Endothelial cell of umbilical vein (primary cell): Measurements from ENCODE around the gene KCNJ2. TPM values are rescaled to one million over a fixed set of nuclear protein-coding genes. Genes with fewer than 3 reads are reported as not detected.

ENCODE experiments used
- Bru-seq: library from RNA; stranded (reverse); fragments of 400-500 nt; gene quantifications from one replicate; lab custom pipeline; 2021; lab: Mats Ljungman, UMichigan
- BruChase-seq, 2 experiments: library from RNA; stranded (reverse); fragments of 400-500 nt; gene quantifications; one replicate each; lab custom pipeline; 2021; lab: Mats Ljungman, UMichigan
- BruUV-seq: library from RNA; stranded (reverse); fragments of 400-500 nt; replicated peaks from 2 replicates; lab custom pipeline; 2021; lab: Mats Ljungman, UMichigan
- CTCF ChIA-PET: fragments of 300-600, 350-600 bp; sonication (Branson Sonifier 250); formaldehyde crosslinking; loops from one replicate; lab custom pipeline; 2021; ENCODE audit warnings: antibody characterized with exemption, inconsistent platforms; lab: Charles Lee
- POLR2A ChIA-PET: fragments of 300-600, 350-600 bp; sonication (Branson Sonifier 250); formaldehyde crosslinking; loops from one replicate; lab custom pipeline; 2021; ENCODE audit warnings: antibody characterized with exemption, inconsistent platforms; lab: Charles Lee
- DNase-seq: peaks from one replicate; pipeline ENCODE4 v3.0.0-alpha.2; 2011; ENCODE audit warnings: low read depth, low spot score
- FAIRE-seq: peaks from 2 replicates; lab custom pipeline; 2011; peaks lifted over from hg19 to GRCh38; lab: Jason Lieb, UNC
- H2AFZ ChIP-seq: 2 replicates; pipeline ENCODE4 v1.6.0; 2012; ENCODE audit warnings: low read depth, low read length, control low read depth, inconsistent platforms
- H3K27ac ChIP-seq: 2 replicates; pipeline ENCODE4 v1.5.1; 2011; ENCODE audit warnings: low read depth, mild to moderate bottlenecking, control low read depth, low read length, moderate library complexity; ENCODE audit not compliant: insufficient read depth
- H3K27me3 ChIP-seq, 2 experiments: 2 replicates each; pipeline versions ENCODE4 v1.6.0 to v1.6.1; 2011; ENCODE audit warnings: low read length in 2 of 2, mixed read lengths in 1 of 2; ENCODE audit not compliant: control insufficient read depth in 2 of 2, insufficient read depth in 2 of 2
- H3K36me3 ChIP-seq, 2 experiments: 2 replicates in 1 of 2; 3 replicates in 1 of 2; pipeline ENCODE4 v1.5.1; 2011; ENCODE audit warnings: low read length in 2 of 2, mild to moderate bottlenecking in 1 of 2, moderate library complexity in 1 of 2; ENCODE audit not compliant: control insufficient read depth in 2 of 2, insufficient read depth in 2 of 2; ENCODE audit errors: extremely low read depth in 1 of 2
- H3K4me1 ChIP-seq: 3 replicates; pipeline ENCODE4 v1.5.1; 2011; ENCODE audit warnings: mild to moderate bottlenecking, low read length; ENCODE audit not compliant: control insufficient read depth, insufficient read depth; ENCODE audit errors: extremely low read depth
- H3K4me2 ChIP-seq: 2 replicates; pipeline ENCODE4 v1.6.1; 2011; ENCODE audit warnings: low read length, control low read depth, mixed read lengths; ENCODE audit not compliant: insufficient read depth
- H3K4me3 ChIP-seq, 3 experiments: fragments of 200-600 bp in 1 of 3; sonication (generic), shearing (Covaris generic) in 1 of 3; replicated peaks in 1 of 3; 2 replicates each; pipeline ENCODE4 v1.5.1; 2011 to 2016; ENCODE audit warnings: control low read depth in 3 of 3, low read length in 3 of 3, mild to moderate bottlenecking in 2 of 3, inconsistent platforms in 1 of 3, low read depth in 1 of 3, moderate library complexity in 1 of 3; ENCODE audit not compliant: insufficient read depth in 1 of 3
- H3K79me2 ChIP-seq: 2 replicates; pipeline ENCODE4 v1.6.0; 2012; ENCODE audit warnings: low read length, inconsistent platforms; ENCODE audit not compliant: control insufficient read depth, insufficient read depth
- H3K9ac ChIP-seq: replicated peaks from 2 replicates; pipeline ENCODE3; 2011; ENCODE audit warnings: low read length, control low read depth; ENCODE audit not compliant: insufficient read depth; ENCODE audit errors: extremely low read depth
- H3K9me1 ChIP-seq: replicated peaks from 3 replicates; pipeline ENCODE4 v1.6.0; 2011; ENCODE audit warnings: mild to moderate bottlenecking, low read length; ENCODE audit not compliant: control insufficient read depth, insufficient read depth; ENCODE audit errors: extremely low read depth
- H3K9me3 ChIP-seq: replicated peaks from 2 replicates; pipeline ENCODE4 v1.5.1; 2012; ENCODE audit warnings: low read length, inconsistent platforms; ENCODE audit not compliant: control insufficient read depth, insufficient read depth
- H4K20me1 ChIP-seq: replicated peaks from 2 replicates; pipeline ENCODE3; 2011; ENCODE audit warnings: mild to moderate bottlenecking, low read length; ENCODE audit not compliant: control insufficient read depth, insufficient read depth; ENCODE audit errors: extremely low read depth
- FOS ChIP-seq: IDR thresholded peaks from 2 replicates; pipeline ENCODE4 v1.6.1; 2011; ENCODE audit warnings: mild to moderate bottlenecking, low read length, moderate library complexity, borderline replicate concordance; ENCODE audit not compliant: insufficient read depth
- GATA2 ChIP-seq: IDR thresholded peaks from 2 replicates; pipeline ENCODE4 v1.7.0; 2011; ENCODE audit warnings: low read depth, mild to moderate bottlenecking, moderate library complexity, mixed read lengths, low read length; ENCODE audit not compliant: insufficient read length, insufficient read depth
- JUN ChIP-seq: IDR thresholded peaks from 2 replicates; pipeline ENCODE4 v1.6.1; 2011; ENCODE audit warnings: borderline replicate concordance, low read depth; ENCODE audit not compliant: insufficient read length, insufficient read depth
- POLR2A ChIP-seq: IDR thresholded peaks from 2 replicates; pipeline ENCODE4 v1.6.1; 2012; ENCODE audit warnings: low read depth, mild to moderate bottlenecking, control low read depth, low read length
- POLR2AphosphoS5 ChIP-seq: IDR thresholded peaks from 2 replicates; pipeline ENCODE4 v1.6.1; 2012; ENCODE audit warnings: low read depth, mild to moderate bottlenecking, control low read depth, low read length, moderate library complexity; ENCODE audit not compliant: insufficient read depth
- dilution Hi-C: fragments of 300-500 bp; cut with MboI; formaldehyde crosslinking; loops from one replicate; pipeline ENCODE4 v1.15.0; 2019; ENCODE audit warnings: low sequenced_read_pairs; ENCODE audit not compliant: extremely low pct_ligation_motif_present
- intact Hi-C: fragments of 100-400 bp; cut with micrococcal nuclease; formaldehyde crosslinking; loops from one replicate; pipeline ENCODE4 v1.10.0; 2022
- long read RNA-seq: library from polyadenylated mRNA; stranded (forward); transcript quantifications from one replicate; pipeline ENCODE4 v2.0.0, GENCODE V29; 2021
- polyA minus RNA-seq, 3 experiments: library from RNA; depleted of rRNA, polyadenylated mRNA; stranded (reverse); fragments of >200 nt; gene quantifications; 1 replicate in 1 of 3; 2 replicates in 2 of 3; pipeline ENCODE4 v1.2.3, GENCODE V29; 2011
- polyA plus RNA-seq, 4 experiments: library from polyadenylated mRNA; depleted of rRNA in 3 of 4; stranded (reverse) in 3 of 4; unstranded in 1 of 4; fragments of >200 nt; gene quantifications; 2 replicates each; pipeline versions ENCODE4 v1.2.1 to v1.2.3, GENCODE V29; 2011 to 2012; ENCODE audit warnings: missing spikeins in 1 of 4
- total RNA-seq: library from RNA; stranded (reverse); gene quantifications from 2 replicates; pipeline ENCODE4 v1.2.3, GENCODE V29; 2021
- TF ChIP-seq, protein P1 (sequence below), 2 donors: IDR thresholded peaks; 1 replicate in 1 of 2; 2 replicates in 1 of 2; pipeline ENCODE4 v1.5.1; 2011; ENCODE audit warnings: low read length in 2 of 2, mild to moderate bottlenecking in 2 of 2, moderate library complexity in 2 of 2, control low read depth in 1 of 2, inconsistent platforms in 1 of 2, low read depth in 1 of 2; ENCODE audit not compliant: insufficient read depth in 1 of 2; ENCODE audit errors: extremely low read depth in 1 of 2

The KCNJ2 gene
- total RNA-seq (11.5 and 15.5 TPM in 2 replicates), polyA plus RNA-seq (3.7 and 8.3 TPM in 2 replicates), polyA minus RNA-seq (55.7 and 80.0 TPM in 2 replicates), Bru-seq, nascent RNA (percentile 86 among the genes with signal in this experiment), BruChase-seq, experiment 1, labeled RNA remaining after a 6-hour chase (percentile 60 among the genes with signal in this experiment), BruChase-seq, experiment 2, labeled RNA remaining after a 2-hour chase (percentile 68 among the genes with signal in this experiment)
- polyA plus RNA-seq (2011; cell fraction: cytosol; rRNA removed): 6.7 and 7.0 TPM in 2 replicates
- 18.4 and 24.3 TPM in 2 replicates for polyA plus RNA-seq (2011; cell fraction: nucleus; rRNA removed)
- polyA plus RNA-seq (2012): 16.3 and 19.9 TPM in 2 replicates
- polyA minus RNA-seq (2011; cell fraction: cytosol; rRNA and poly(A)+ RNA removed): 0.31 TPM
- polyA minus RNA-seq (2011; cell fraction: nucleus; rRNA and poly(A)+ RNA removed): 34.9 and 53.2 TPM in 2 replicates
- long read RNA-seq: 0 reads

DNA sequence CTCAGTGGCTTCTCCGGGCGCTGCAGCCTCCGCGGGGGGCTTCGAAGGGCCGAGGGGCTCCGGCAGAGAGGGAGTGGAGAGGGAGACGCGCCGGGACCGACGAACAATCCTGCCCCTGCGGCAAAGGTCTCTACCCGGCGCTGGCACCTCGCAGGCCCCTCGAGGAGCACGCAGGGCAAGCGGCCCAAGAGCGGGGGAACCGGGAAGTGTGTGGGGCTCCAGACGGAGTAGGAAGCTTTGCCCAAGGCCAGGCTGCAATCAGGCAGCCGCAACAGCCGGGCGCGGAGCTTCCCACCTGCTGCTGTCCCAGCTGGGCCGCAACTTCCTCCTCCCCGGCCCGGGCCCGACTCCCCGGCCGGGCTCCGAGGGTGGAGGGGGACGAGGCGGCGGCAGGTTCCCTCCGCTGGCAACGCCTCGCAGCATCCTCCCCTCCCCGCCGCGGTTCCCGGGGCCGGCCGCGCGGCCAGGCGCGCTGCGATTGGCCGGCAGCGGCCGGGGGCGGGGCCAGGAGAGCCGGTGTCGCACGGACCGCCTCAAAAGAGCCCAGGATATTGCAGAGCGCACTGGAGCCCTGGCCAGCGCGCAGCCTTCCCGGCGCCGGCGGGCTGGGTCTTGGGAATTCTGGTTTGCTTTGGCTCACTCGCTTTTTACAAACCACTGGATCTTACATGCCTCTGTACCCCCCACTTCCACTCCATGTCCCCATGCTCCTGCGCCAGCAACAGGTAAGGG lies at the start of gene KCNJ2:
KCNJ2 (plus strand) TSS at position 556 of the 732 bp plus-strand sequence. CDS start 5,508 bp downstream, outside the sequence.
- H3K79me2 ChIP-seq: peaks cover 33% of the 10 kb centered on the region
- no peaks in the 10 kb centered on the region for H3K36me3 ChIP-seq
- peak within 1 kb of the TSS; percentile 97 for H3K4me2 ChIP-seq
- no peak for TF ChIP-seq GATA2
- no peak for TF ChIP-seq JUN
- TF ChIP-seq, protein P1, sequence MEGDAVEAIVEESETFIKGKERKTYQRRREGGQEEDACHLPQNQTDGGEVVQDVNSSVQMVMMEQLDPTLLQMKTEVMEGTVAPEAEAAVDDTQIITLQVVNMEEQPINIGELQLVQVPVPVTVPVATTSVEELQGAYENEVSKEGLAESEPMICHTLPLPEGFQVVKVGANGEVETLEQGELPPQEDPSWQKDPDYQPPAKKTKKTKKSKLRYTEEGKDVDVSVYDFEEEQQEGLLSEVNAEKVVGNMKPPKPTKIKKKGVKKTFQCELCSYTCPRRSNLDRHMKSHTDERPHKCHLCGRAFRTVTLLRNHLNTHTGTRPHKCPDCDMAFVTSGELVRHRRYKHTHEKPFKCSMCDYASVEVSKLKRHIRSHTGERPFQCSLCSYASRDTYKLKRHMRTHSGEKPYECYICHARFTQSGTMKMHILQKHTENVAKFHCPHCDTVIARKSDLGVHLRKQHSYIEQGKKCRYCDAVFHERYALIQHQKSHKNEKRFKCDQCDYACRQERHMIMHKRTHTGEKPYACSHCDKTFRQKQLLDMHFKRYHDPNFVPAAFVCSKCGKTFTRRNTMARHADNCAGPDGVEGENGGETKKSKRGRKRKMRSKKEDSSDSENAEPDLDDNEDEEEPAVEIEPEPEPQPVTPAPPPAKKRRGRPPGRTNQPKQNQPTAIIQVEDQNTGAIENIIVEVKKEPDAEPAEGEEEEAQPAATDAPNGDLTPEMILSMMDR (IDR thresholded peaks at IDR 0.05; ENCODE audit: extremely low read depth in 1 of 2, insufficient read depth in 1 of 2, low read depth in 1 of 2, low read length in 2 of 2): no peak
- TF ChIP-seq FOS: no peak
- peak; percentile 97 for TF ChIP-seq POLR2AphosphoS5
- TF ChIP-seq POLR2A: peak; percentile 95
- H2AFZ ChIP-seq: peak within 1 kb of the TSS; percentile 45
- no peak for FAIRE-seq
- H3K27me3 ChIP-seq: no peaks in the 10 kb centered on the region
- peak within 1 kb of the TSS; percentile 85 to 97 (median 95) for H3K4me3 ChIP-seq
- H3K9me1 ChIP-seq: no peaks in the 10 kb centered on the region
- peaks cover 58% of the 10 kb centered on the region for H3K4me1 ChIP-seq
- dilution Hi-C loops (no loop called here), intact Hi-C loops (loop anchor here (1.0 to 5.0 kb wide), 19 partner anchors 11 to 842 kb away; partner anchors contain the start of gene ABCA5)
- CTCF ChIA-PET: interaction anchor here (0.6 to 7.9 kb wide), 20 partner anchors 10 to 643 kb away, joined by 3 to 156 read pairs (median 4); no protein-coding TSS in a partner anchor
- POLR2A ChIA-PET: interaction anchor here (0.7 to 3.3 kb wide), 7 partner anchors 9 to 562 kb away, joined by 3 to 14 read pairs (median 3); no protein-coding TSS in a partner anchor
- H4K20me1 ChIP-seq: no peaks in the 10 kb centered on the region
- H3K9ac ChIP-seq: peak within 1 kb of the TSS; percentile 96
- H3K9me3 ChIP-seq: no peaks in the 10 kb centered on the region
- peak within 1 kb of the TSS; percentile 87 for H3K27ac ChIP-seq
- BruUV-seq: TSS peak; percentile 47
- DNase-seq: peak; percentile 93
